ENCODE measurements around the gene CRYBG3.

CRYBG3 gene

GRCh38 chr3:97862582-97862981 lies 40.8 kb downstream of the CRYBG3 start:
- no peak for TF ChIP-seq ZFX (IDR thresholded peaks at IDR 0.05; ENCODE audit: borderline replicate concordance)
- TF ChIP-seq, protein P1, sequence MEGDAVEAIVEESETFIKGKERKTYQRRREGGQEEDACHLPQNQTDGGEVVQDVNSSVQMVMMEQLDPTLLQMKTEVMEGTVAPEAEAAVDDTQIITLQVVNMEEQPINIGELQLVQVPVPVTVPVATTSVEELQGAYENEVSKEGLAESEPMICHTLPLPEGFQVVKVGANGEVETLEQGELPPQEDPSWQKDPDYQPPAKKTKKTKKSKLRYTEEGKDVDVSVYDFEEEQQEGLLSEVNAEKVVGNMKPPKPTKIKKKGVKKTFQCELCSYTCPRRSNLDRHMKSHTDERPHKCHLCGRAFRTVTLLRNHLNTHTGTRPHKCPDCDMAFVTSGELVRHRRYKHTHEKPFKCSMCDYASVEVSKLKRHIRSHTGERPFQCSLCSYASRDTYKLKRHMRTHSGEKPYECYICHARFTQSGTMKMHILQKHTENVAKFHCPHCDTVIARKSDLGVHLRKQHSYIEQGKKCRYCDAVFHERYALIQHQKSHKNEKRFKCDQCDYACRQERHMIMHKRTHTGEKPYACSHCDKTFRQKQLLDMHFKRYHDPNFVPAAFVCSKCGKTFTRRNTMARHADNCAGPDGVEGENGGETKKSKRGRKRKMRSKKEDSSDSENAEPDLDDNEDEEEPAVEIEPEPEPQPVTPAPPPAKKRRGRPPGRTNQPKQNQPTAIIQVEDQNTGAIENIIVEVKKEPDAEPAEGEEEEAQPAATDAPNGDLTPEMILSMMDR (IDR thresholded peaks at IDR 0.05) = no peak
- H3K27ac ChIP-seq = no peak overlapping the region

GRCh38 chr3:97863031-97863430 lies 41.2 kb downstream of the CRYBG3 start:
- no peak overlapping the region for H3K27ac ChIP-seq
- TF ChIP-seq ZFX (IDR thresholded peaks at IDR 0.05; ENCODE audit: borderline replicate concordance) = no peak

GRCh38 chr3:97863775-97864174 lies 42.0 kb downstream of the CRYBG3 start:
- no peak overlapping the region for H3K27ac ChIP-seq
- TF ChIP-seq ZFX (IDR thresholded peaks at IDR 0.05; ENCODE audit: borderline replicate concordance) = no peak
- TF ChIP-seq, protein P1 (IDR thresholded peaks at IDR 0.05) = no peak

DNA sequence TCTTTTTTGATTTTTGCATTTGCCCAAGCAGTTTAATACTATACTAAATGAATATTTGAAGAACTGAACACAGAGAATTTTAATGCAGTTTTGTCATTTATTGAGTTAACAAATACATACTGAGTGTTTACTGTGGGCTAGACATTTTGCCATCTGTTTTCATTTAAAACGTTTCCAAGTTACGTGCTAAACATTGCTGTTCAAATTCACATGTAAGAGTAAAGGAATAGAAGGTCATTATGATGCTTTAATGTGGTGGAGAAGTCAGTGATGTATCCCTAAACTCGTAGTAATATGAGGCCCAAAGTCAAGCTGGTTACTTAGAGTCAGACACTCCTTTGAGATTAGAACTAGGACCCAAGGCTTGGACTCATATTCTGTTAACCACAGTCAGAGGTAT lies 49.4 kb downstream of the CRYBG3 start:
- TF ChIP-seq, protein P1 (IDR thresholded peaks at IDR 0.05) = no peak
- TF ChIP-seq ZFX (IDR thresholded peaks at IDR 0.05; ENCODE audit: borderline replicate concordance) = no peak
- H3K27ac ChIP-seq = no peak overlapping the region

- no peak for TF ChIP-seq ZFX (IDR thresholded peaks at IDR 0.05; ENCODE audit: borderline replicate concordance)
- TF ChIP-seq, protein P1 (IDR thresholded peaks at IDR 0.05) = no peak
- no peak overlapping the region for H3K27ac ChIP-seq
Observed at GRCh38 chr3:97871801-97872524, 50.2 kb downstream of the CRYBG3 start.

DNA sequence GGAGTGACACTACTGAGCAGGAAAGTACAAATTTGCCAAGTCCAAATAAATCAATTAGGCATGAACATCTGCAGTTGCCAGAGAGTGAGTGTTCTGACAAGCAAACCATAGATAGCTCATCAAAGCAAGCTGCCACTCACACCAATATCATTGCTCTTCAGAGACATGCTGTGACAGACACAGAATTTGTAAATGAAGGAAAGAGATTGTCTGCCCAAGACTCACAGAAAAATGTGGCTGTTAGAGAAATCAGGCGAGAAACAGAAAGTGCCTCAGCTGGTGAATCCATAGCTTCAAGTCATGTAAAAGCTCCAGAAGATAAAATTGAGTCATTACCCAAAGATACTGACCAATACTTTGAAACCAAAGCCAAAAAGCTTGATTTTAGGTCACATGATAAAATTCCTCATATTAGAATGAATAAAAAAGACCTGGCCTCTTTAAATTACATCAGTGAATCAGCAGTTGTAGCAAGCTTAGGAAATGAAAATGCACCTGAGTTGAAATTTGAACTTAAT lies 50.8 kb downstream of the CRYBG3 start:
- H3K27ac ChIP-seq = no peak overlapping the region

GRCh38 chr3:97880267-97880666 lies 58.5 kb downstream of the CRYBG3 start:
- TF ChIP-seq, protein P1 (IDR thresholded peaks at IDR 0.05) = no peak
- no peak for TF ChIP-seq ZFX (IDR thresholded peaks at IDR 0.05; ENCODE audit: borderline replicate concordance)
- H3K27ac ChIP-seq = no peak overlapping the region

More for the DNA sequence above, 50.8 kb downstream of the CRYBG3 start:
- TF ChIP-seq, protein P1 (IDR thresholded peaks at IDR 0.05) = no peak
- no peak for TF ChIP-seq ZFX (IDR thresholded peaks at IDR 0.05; ENCODE audit: borderline replicate concordance)
